Central memory CD4-positive, alpha-beta T cell (primary cell): ENCODE data around the gene ANXA1.

ENCODE experiments used
- DNase-seq: peaks from one replicate; pipeline ENCODE4 v3.0.0; 2022

Gene ANXA1

DNA sequence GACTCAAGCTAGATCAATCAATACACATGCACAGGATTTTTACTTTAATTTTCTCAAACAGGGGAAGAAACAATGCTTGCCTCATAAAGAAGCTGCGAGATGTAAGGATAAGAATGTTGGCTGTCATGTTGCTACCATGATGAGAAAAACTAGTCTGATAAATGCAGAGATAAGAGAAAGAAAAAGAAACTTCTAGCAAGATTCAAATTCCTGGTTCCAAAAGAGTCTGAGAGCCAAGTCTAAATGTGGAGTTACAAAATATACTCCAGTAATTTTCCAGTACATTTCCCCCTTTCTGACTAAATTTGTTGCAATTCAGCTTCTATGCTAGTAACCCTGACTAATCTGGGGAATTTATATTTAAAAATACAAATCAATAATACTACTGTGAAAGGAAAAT is 10.4 kb upstream of the ANXA1 start:
- DNase-seq, result no peak

DNA sequence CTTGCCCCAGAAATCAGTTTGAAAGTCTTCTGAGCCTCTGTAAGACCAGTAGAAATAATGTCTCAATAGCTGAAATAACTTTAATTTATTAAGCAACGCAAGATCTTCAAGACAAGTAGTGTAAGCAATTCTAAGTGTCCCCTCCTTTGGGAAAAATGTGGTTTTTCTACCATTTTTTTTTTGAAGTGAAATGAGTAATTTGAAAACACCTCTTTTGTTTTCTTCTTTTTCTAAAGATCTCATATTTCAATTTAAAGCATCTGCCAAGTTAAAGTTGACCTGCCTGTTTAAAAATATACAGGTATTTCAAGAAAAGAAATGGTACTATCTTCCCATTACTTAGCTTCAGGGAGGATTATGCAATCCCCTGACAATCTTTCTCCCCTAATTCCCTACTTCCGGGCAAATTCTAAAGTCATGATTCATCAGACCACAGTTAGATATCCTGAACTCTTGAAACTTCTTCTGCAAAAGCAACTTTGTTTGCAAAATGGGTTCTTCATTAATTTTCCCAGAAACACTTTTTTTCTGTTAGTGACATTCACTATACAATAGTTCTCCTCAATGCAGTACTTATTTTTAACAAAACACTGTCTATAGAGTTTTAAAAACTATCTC is 7.8 kb upstream of the ANXA1 start:
- no peak for DNase-seq

DNA sequence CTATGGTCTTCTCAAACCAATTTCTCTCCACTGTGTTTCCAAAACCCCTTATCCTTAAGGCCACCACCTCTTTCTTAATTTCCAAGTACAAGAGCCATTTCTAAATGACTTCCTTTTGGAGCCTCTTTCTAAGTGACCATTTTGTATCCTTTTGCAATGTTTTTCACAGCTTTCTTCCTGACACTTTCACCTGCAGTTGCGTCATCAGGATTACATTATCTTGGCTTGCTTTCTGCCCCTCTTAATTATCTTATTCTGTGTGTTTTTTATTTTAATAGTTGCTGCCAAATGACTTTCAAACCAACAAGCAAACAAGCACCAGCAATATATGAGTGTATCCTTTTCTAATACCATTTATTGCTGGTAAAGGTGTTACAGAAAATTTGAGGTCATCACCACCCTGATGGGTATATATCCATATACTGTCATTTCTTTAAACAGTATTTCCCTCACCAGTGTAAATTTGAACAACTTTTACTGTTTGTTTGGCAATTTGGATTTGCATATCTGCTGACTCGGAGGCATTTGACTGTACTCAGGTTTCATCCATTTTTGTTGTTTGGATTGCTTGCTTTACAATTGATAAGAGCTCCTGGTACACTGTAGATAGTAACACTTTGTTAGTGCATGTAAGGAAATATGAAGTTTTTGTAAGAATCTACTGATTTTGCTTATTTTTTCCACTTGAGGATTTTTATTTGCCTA is 5.4 kb upstream of the ANXA1 start:
- no peak for DNase-seq

DNA sequence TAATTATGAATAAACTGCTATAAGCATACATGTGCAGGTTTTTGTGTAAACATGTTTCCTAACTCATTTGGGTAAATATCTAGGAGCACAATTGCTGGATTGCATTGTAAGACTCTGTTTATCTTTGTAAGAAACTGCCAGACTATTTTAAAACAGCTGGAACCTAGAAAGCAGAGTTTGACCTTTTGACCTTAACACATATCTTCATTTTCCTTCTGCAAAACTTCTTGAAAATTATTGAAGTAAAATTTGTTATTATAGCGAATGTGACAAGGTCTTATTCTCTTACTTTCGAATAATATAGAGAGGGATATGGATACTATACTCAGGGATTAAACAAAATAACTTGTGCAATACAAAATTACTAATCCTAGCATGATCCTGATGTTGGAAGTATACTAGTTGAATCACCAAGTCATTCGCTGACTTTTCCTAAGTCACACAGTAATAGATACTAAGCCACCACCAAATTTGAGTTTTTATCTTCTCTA is 3.2 kb upstream of the ANXA1 start:
- no peak for DNase-seq

DNA sequence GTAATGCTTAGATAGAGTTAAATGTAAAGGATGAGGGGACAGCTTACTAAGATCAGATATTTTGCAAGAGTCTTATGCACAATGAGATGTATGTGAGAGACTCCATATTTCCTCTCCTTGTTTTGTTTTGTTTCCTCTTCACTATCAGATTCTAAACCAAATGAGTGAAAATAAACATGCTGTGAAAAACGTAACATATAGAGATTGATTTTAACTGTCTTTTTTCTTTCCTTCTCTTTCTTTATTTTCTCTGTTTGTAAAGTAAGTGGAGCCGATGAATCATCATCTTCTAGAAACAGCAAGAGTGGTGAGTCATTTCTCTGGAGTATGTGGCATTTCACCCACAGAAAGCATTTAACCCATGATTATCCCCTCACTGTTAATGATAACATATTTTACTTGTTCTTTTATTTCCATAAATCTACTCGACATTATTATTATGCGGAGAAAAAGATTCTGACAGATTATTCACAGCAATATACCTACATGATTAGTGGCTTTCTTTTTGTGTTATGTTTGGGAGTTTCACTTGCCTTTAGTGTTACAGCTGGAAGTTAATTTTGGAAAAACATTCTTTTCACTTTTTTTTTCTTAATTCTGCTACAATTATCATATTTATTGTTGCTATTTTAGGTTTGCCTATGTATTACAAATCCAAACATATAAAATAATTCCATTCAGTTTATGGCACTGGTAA is 2.1 kb upstream of the ANXA1 start:
- peak; percentile 42 for DNase-seq

DNA sequence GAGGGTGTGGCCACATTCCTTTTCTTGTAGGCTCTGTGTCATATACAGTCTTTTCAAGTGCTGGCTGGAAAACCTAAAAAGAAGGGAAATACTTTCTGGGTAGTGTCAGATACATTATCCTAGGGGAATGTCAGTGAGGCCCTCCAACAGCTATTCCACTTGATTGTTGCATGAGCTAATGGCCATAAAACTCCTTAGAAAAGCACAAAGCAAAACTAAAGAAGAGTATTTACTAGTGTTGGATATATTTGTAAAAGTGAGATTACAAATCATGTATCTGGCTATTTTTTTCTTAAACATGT is 829 bp downstream of the ANXA1 start:
- DNase-seq, result no peak

DNA sequence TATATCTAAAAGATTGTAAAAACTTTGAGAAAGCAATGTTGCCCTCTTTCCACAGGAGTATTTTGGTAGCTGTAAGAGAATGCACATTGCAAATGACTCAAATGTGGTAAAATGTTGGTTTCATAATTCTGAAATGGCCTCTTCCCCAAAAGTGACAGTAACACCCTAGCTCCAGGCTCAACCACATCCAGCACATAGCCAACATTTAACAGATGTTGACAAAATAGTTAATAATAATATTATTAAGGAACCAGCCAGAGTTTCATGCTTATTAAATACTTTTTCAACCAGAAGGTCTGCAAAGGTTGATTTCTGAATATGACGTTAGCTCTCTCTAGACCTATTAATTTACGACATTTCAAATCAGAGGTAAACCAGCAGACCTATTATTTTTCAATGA is 1.3 kb downstream of the ANXA1 start:
- DNase-seq, result peak; percentile 44

DNA sequence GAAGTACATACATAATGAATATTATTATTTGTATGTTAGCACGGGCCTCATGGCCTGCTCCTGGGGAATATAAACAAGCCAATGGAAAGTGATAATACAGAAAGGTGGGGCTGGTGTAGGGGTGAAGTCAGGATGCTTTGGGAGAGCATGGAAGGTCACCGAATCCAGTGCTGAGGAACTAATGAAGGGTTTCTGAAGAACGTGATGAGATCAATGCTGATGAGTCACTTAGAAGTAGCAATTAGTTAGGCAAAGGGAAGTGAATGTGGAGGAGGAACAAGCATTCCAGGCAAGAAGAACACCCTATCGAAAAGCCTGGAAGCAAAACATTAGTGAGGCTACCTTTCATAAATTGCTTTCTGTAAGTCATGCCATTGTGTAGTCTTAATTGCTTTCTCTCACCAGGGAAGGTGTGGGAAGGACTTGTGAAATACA is 2.1 kb downstream of the ANXA1 start:
- DNase-seq, result peak; percentile 23

DNA sequence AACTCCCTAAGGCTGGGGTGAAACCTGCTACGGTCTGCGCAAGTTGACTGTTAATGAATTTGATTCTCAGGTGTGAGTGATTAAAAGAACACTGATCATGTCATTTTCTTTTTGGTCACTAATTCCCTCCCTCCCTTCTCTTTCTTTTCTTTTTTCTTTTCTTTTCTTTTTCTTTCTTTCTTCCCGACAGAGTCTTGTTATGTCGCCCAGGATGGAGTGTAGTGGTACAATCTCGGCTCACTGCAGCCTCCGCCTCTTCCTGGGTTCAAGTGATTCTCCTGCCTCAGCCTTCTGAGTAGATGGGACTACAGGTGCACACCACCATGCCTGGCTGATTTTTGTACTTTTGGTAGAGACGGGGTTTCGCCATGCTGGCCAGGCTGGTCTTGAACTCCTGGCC is 2.6 kb downstream of the ANXA1 start:
- DNase-seq, result no peak

DNA sequence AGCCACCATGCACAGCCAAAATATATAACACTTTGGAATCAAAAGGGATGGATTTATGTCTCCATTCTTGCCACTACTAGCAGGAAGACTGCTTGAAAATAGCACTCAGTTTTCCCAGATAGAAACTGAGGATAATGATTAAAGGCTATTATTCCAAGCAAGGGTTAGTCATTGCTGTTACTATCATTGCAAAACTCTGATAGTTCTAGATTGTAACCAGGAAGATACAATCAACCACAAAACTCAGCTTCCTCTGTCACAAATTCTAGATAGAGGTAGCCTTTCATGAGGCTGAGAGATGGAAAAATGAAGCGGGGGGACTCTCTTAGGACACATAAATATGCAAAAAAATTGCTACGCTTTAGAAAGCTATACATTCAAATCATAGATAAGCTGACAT is 3.1 kb downstream of the ANXA1 start:
- peak; percentile 68 for DNase-seq

DNA sequence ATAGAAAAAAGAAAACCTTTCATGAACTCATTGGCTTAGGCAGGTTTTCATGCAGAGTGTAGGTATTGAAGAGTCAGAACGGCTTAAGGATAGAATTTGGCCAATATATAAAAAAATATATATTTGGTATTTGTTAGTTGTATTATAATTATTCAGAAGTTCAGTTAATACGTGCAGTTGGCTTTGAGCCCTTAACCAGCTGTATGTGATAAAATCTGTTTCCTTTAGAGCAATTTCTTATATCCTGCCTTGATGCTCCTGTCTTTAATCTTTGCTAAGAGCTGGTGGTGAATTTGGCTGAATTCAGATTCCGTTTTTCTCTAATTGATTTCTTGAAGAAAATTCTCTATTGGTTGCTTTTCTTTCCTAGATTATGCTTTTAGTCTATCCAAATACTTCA is 3.7 kb downstream of the ANXA1 start:
- peak; percentile 51 for DNase-seq

DNA sequence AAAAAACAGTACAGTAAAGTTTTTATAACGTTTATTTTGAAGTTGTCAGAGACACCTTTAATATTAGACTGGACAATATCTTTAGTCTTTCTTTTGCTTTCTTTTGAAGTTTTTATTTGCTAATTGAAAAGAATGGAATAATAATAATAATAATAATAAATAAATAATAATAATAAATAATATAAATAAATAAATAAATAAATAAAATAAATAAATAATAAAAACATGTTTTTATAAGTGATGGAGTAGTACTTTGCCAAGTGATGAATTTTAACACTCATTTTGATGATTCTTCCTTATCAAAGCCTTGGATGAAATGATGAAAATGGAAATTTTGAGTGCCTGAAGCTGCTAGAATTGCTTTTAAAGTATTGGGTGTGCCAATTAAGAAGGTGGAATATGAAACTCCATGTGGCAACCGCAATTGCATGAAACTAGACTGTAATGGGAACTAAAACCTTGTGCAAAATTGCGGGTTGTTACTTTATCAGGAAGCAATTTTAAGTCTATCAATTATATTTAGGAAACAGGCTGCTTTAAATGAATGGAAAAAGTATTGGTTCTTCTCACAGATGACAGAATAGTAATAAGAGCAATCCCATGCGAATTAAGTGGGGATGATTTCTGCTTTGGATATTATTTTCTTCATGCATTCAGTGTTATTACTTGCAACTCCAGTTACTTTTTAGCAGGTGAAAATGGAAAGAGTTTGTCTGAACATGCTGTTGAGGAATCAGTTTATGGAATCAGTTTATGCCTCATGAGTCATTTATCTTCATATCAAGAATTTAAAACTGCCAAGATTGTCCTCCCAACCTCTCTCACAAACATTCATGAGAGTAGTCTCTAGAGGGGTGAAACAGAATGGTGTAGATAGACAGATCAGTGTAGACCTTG is 4.6 kb downstream of the ANXA1 start:
- DNase-seq, result no peak

DNA sequence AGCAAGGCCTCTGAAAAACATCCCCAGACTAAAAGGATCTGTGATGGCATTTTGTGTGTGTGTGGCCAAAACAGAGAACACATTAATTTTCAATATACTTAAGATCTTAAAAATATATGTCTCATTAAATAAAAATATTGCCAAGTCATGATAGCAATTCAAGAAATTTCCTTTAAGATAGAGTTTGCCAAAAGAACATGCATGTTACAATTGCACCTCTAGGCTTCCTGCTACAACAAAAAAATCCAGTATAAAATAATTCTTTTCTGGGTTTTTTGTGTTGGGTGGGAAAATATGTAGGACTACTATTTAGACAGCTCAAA is 5.2 kb downstream of the ANXA1 start:
- no peak for DNase-seq

DNA sequence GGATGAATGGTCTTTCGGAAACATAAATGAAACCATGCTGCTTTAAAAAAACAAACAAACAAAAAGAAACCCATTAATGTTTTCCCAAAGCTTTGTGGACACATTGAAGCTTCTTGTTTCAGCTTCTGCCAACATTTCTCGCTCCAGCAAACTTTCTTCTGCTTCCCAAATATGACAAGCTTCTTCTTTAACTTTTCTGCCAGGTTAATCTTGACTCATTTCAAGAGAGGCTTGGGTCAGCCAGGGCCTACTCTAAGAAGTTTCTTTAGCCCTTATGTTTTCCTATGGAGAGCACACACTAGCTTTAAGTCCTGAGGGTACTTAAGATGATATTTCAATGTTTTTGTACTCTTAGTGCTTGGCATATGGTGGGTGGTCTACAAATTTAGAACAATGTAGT is 6.1 kb downstream of the ANXA1 start:
- DNase-seq, result no peak

DNA sequence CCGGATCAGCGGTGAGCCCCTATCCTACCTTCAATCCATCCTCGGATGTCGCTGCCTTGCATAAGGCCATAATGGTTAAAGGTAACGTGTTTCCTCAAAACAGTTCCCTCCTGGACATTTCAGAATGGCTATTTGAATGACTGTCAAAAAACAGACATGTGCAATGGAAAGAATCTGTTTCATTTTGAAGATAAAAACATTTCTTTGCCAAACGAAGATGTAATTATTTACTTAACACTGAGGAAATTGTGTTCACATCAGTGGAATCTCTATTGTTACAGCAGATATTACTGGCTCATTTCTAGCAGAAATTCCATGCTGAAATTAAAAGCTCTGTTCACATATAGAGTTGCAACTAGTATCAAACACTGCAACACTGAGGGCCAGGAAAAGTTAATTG is 7.1 kb downstream of the ANXA1 start:
- no peak for DNase-seq

DNA sequence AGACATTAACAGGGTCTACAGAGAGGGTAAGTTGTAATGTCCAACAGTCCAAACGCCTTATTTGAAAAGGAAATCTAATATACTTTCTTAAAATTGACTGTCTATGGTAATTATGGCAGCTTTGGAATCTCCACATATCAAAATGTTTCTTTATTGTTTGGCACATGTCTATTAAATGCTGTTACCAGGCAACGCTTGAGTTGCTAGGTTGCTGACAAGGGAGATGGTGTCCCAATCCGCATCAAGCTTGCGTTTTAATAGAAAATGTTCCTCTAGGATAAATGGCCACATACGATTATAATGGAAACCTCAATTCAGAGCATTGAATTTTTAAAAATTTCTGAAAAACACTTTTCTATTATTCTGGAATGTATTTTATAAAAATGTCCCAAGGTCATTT is 9.2 kb downstream of the ANXA1 start:
- no peak for DNase-seq

DNA sequence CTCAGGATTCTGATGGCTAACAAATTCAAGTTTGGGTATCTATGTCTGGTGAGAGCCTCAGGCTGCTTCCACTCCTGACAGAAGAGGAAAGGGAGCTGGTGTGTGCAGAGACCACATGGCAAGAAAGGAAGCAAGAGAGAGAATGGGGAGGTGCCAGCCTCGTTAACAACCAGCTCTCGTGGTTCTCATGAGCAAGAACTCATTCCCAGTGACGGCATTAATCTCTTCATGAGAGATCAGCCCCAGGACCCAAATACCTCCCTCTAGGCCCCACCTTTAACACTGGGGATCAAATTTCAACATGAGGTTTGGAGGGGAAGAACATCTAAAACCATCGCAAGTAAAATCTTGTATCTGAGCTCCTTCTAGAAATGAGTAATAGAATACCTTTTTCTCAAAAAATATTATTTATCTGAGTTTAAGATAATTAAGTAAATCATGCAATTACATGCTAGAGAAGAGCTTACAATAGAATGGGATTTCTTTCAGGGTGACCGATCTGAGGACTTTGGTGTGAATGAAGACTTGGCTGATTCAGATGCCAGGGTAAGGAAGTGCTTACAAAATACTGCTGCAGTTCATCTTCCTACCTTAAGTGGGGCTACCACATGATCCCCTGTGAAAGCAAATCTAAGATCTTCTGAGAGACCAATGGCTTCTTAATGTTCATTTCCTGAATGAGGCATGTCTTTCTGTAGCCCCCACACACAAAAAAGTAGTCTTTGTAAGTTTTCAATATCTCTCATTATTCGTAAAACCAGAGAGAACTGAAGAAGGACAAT is 11.5 kb downstream of the ANXA1 start:
- no peak for DNase-seq

DNA sequence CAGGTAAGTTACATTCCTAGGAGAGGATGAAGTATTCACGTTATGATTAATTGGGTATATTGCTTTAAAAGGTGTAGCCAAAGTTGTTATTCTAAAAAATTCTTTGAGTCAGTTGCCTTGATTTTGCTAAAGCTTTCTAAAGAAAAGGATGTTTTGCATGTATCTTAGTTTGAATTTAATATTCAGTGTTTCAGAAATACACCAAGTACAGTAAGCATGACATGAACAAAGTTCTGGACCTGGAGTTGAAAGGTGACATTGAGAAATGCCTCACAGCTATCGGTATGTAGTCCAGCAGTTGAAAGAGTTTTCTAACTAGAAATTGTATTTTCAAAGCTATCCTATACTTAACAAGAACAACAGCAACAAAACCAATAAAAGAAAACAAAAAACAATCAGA is 14.2 kb downstream of the ANXA1 start:
- DNase-seq, result no peak

DNA sequence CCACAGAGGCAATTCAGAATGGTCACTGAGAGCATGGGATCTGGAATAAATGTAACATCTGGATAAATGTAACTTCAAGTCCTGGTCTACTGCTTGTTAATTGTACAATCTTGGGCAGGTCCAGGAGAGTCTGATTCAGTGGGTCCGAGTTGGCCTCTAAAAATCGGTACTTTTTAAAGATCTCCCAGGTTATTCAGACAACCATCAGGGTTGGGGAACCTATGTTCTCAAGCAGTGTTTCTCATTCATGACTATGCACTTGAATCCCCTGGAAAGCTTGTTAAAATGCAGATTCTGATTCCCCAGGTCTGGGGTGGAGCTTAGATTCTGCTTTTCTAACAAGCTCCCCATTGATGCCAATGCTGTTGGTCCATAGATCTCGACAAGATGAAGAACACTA is 14.8 kb downstream of the ANXA1 start:
- no peak for DNase-seq

DNA sequence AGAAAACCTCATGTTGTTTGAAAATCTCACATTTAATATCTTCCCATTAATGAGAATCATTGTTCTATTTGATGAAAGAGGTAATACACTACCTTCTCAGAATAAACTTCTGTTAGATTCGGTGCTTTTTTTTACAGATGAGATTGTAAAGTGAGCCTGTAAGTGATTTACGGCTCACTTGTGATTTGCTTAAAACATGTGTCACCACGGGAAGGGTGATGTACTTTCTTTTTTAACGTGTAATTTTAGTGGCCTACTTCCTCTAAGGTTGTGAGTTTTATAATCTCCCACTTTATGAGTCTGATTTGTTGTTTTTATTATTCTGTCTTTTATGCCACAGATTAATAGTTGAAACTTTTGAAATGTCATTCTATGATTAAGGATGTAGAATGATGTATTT is 15.9 kb downstream of the ANXA1 start:
- DNase-seq, result no peak

DNA sequence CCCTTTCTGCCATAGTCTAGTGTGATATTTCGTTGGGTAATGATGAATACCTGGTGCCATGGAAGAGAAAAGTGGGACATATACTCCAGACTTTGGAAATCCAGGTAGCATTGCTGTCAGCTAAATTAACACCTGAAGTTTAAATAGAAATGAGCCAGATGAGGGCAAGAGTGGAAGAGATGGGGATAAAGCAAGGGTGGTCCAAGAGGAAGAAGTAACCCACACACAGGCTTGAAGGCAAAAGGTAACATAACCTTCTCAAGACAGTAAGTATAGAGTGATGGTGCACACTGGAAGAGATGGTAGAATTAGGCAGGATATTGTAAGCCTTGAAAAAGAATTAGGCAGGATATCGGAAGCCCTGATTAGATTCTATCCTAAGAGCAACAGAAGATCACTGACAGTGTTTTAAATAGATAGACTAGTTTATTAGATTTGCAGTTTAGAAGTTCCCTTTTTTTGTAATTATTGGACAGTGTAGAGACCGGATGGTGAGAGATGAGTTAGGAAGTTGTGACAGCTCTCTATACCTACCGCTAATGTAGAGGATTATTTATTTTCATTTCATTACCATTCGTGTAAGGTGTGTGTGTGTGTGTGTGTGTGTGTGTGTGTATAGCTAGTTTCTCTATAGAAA is 16.8 kb downstream of the ANXA1 start:
- no peak for DNase-seq
